ENCODE measurements around the gene PLXNA4.

Gene PLXNA4

DNA sequence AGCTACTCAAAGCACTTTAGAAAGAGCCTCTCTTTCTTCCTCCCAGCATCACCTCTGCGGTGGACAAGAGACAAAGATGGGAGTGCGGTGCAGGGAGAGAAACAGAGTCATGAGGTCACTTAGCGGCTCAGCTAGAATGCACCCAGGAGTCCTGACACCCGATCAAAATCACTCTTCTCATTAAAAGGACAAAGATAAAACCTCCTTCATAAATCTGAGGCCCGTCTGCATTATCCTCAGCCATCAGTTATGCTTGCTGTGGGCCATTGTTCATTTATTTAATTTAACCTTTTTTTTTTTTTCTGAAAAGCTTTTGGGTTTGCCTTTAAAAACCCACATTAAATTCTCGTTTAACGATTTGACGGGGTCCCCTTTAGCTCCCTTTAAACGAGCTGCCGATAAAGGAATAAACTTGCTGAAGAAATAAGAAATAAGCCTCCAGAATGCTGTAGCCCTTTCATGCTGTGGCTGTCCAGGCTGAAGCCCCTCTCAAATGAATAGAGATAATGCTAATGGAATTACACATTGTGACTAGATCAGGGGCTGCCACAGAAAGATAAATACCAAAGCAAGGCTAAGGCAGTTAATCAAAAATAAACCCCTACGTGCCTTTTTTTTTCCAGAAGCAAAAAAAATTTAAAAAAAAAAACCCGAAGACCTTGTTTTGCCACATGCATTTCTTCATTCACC, 16.1 kb upstream of the PLXNA4 start:
- H3K27ac ChIP-seq = no peak overlapping the region
- TF ChIP-seq, protein P1, sequence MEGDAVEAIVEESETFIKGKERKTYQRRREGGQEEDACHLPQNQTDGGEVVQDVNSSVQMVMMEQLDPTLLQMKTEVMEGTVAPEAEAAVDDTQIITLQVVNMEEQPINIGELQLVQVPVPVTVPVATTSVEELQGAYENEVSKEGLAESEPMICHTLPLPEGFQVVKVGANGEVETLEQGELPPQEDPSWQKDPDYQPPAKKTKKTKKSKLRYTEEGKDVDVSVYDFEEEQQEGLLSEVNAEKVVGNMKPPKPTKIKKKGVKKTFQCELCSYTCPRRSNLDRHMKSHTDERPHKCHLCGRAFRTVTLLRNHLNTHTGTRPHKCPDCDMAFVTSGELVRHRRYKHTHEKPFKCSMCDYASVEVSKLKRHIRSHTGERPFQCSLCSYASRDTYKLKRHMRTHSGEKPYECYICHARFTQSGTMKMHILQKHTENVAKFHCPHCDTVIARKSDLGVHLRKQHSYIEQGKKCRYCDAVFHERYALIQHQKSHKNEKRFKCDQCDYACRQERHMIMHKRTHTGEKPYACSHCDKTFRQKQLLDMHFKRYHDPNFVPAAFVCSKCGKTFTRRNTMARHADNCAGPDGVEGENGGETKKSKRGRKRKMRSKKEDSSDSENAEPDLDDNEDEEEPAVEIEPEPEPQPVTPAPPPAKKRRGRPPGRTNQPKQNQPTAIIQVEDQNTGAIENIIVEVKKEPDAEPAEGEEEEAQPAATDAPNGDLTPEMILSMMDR (conservative IDR thresholded peaks at IDR 0.05; ENCODE audit: low read depth) = no peak
- no peak for DNase-seq (ENCODE audit: low spot score)
- POLR2A ChIA-PET (ENCODE audit: low non-redundant PET) = no interaction called here
- CTCF ChIA-PET = no interaction called here

DNA sequence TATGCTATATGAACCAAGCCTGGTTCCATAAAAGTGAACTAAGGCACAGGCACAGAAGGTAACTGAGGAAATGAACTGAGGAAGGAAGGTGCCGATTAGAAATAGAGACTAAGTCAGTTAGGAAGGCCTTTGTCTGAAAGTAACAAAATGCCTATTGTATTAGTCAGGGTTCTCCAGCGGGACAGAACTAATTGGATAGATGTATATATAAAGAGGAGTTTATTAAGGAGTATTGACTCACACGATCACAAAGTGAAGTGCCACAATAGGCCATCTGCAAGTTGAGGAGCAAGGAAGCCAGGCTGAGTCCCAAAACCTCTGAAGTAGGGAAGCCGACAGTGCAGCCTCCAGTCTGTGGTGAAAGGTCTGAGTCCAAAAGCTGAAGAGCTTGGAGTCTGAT, 13.9 kb upstream of the PLXNA4 start:
- no peak for DNase-seq (ENCODE audit: low spot score)
- no peak overlapping the region for H3K27ac ChIP-seq
- TF ChIP-seq, protein P1 (conservative IDR thresholded peaks at IDR 0.05; ENCODE audit: low read depth) = no peak
- POLR2A ChIA-PET (ENCODE audit: low non-redundant PET) = no interaction called here
- CTCF ChIA-PET = interaction anchor here (0.5 kb wide), 1 partner anchor 890 kb away, joined by 3 read pairs; no protein-coding TSS in a partner anchor

DNA sequence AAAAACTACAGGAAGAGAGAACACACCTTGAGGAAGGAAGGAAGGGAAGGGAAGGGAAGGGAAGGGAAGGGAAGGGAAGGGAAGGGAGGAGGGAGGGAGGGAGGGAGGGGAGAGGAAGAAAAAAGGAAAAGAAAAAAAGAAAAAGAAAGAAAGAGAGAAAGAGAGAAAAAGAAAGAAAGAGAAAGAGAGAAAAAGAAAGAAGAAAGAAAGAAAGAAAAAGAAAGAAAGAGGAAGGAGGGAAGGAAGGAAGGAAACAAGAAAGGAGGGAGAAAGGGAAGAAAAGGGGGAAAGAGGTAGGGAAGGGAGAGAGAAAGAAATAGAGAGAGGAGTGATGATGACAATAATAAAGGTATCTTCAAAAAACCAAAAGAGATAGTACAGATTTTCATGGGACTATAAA, 12.3 kb upstream of the PLXNA4 start:
- POLR2A ChIA-PET (ENCODE audit: low non-redundant PET) = no interaction called here
- H3K27ac ChIP-seq = no peak overlapping the region
- TF ChIP-seq, protein P1 (conservative IDR thresholded peaks at IDR 0.05; ENCODE audit: low read depth) = no peak
- DNase-seq (ENCODE audit: low spot score) = no peak
- CTCF ChIA-PET = no interaction called here

DNA sequence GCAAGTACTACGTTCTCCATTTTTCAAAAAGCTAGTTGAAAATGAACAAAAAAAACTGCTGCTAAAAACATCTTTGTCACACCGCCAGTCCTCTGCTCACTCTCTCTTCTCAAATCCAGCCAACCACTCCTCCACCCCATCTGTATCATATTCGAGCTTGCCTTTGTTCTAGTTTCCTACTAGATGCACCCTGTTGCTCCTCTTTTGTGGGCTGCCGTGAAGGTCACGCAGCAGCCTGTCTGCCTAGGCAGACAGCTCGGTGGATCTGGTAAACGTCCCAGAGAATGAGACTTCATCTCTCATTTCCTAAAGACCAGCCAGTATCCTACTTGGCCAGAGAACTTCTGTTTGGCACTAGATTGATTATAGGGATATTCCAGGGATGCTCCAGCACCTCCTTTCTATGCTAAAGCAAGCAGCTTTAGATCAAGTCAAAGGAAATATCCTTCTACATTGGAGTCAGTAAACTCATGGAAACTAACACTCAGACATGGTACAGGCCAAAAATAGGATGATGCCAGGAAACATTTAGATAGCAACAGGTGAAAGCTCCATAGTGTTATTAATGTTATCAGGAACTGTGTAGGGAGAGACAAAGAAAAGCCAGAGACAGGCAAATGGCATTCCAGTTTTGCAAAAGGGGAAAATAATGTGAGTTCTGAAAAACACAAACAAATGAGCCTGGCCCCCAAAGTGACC, 8.7 kb upstream of the PLXNA4 start:
- TF ChIP-seq, protein P1 (conservative IDR thresholded peaks at IDR 0.05; ENCODE audit: low read depth) = no peak
- no peak for DNase-seq (ENCODE audit: low spot score)
- no peak overlapping the region for H3K27ac ChIP-seq
- ChIA-PET CTCF (interaction anchor here (0.6 to 0.9 kb wide), 2 partner anchors 29 to 266 kb away, joined by 4 read pairs; no protein-coding TSS in a partner anchor), POLR2A (ENCODE audit: low non-redundant PET) (no interaction called here)

DNA sequence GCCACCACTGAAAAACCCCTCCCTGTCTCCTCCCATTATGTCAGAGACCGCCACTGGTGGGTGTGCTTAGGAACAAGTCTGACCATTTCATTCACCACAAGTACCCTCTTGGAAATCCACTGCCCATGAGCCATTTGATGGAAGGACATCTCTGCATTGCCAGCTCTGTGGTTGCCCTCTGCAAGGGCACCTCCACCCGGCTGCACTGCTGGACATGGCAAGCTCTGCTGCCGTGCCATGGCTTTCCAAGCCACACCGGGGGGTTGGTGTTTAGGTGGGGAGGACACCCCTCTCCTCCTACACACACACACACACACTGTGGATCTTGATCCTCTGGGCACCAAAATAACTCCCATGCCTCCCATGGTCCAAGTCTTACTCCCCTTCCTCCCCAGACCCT, 5.2 kb upstream of the PLXNA4 start:
- DNase-seq (ENCODE audit: low spot score) = no peak
- CTCF ChIA-PET = interaction anchor here (0.6 to 2.1 kb wide), 7 partner anchors 150 to 892 kb away, joined by 3 to 10 read pairs (median 5); no protein-coding TSS in a partner anchor
- TF ChIP-seq, protein P1 (conservative IDR thresholded peaks at IDR 0.05; ENCODE audit: low read depth) = no peak
- POLR2A ChIA-PET (ENCODE audit: low non-redundant PET) = no interaction called here
- no peak overlapping the region for H3K27ac ChIP-seq

DNA sequence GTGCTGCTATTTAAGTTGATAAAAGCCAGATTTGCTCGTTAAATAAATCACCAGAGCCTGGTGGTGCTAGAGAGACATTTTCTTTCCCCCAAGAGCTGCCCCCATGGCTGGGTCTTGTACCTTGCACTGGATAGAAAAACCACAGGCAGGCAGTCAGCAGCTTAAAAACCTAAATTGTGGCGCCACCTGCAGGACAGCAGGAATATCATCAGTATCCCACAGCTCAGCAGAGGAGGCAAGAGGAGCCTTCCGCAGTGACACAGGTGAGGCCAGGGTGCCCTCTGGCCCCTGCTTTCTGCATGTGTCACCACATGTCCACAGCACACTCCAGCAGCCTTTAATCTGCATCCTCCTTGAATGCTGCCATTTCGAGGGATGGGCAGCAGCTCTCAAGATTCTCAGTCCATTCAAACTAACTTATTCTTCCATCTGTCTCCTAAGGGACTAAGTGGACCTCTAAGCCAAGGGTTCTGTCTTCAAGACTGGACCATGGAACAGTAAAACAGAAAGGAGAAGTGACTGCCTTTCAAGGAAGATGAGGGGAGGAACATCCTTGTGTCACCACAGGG, 4.5 kb upstream of the PLXNA4 start:
- DNase-seq (ENCODE audit: low spot score) = peak; percentile 38
- CTCF ChIA-PET = interaction anchor here (0.6 to 2.1 kb wide), 10 partner anchors 68 to 892 kb away, joined by 3 to 15 read pairs (median 4); no protein-coding TSS in a partner anchor
- POLR2A ChIA-PET (ENCODE audit: low non-redundant PET) = no interaction called here
- TF ChIP-seq, protein P1 (conservative IDR thresholded peaks at IDR 0.05; ENCODE audit: low read depth) = peak; percentile 82
- no peak overlapping the region for H3K27ac ChIP-seq
